H1 (cell line): ENCODE results near the gene TDRD15. TPM values are rescaled to one million over a fixed set of nuclear protein-coding genes. Genes with fewer than 3 reads are reported as not detected.

Source experiments
- CTCF ChIA-PET: fragments of 300-600 bp; sonication (Branson Sonifier 250); formaldehyde crosslinking; loops from one replicate; lab custom pipeline; 2021; ENCODE audit not compliant: partially characterized antibody; lab: Charles Lee
- POLR2A ChIA-PET: fragments of 300-600 bp; sonication (Branson Sonifier 250); formaldehyde crosslinking; loops from one replicate; lab custom pipeline; 2021; ENCODE audit warnings: inconsistent platforms; ENCODE audit not compliant: partially characterized antibody; lab: Charles Lee
- DNase-seq, 2 experiments: peaks; one replicate each; pipeline versions ENCODE4 v3.0.0 to v3.0.0-alpha.2; 2010 to 2022; ENCODE audit warnings: low spot score in 2 of 2, low read depth in 1 of 2, mixed read lengths in 1 of 2
- FAIRE-seq: peaks from 2 replicates; lab custom pipeline; 2011; peaks lifted over from hg19 to GRCh38; lab: Jason Lieb, UNC
- H2AFZ ChIP-seq: 2 replicates; pipeline ENCODE4 v1.8.1; 2012; ENCODE audit warnings: low read length, inconsistent platforms
- H2AK5ac ChIP-seq: 2 replicates; pipeline ENCODE4 v1.6.1; 2013; ENCODE audit warnings: low read depth, low read length
- H2BK120ac ChIP-seq: replicated peaks from 2 replicates; pipeline ENCODE3; 2013; ENCODE audit warnings: low read depth, low read length, inconsistent platforms
- H2BK12ac ChIP-seq: 2 replicates; pipeline ENCODE4 v1.6.1; 2013; ENCODE audit warnings: low read depth, low read length
- H2BK15ac ChIP-seq: 2 replicates; pipeline ENCODE4 v1.6.1; 2013; ENCODE audit warnings: low read length
- H2BK20ac ChIP-seq: 2 replicates; pipeline ENCODE4 v1.6.1; 2013; ENCODE audit warnings: low read length
- H2BK5ac ChIP-seq: 2 replicates; pipeline ENCODE4 v1.6.1; 2013; ENCODE audit warnings: low read depth, low read length
- H3K14ac ChIP-seq: 2 replicates; pipeline ENCODE4 v1.6.1; 2013; ENCODE audit warnings: inconsistent platforms; ENCODE audit not compliant: insufficient read length
- H3K18ac ChIP-seq: 2 replicates; pipeline ENCODE4 v1.6.1; 2013; ENCODE audit warnings: low read length; ENCODE audit errors: extremely low read depth
- H3K23ac ChIP-seq: 2 replicates; pipeline ENCODE4 v1.6.1; 2013; ENCODE audit warnings: inconsistent platforms; ENCODE audit not compliant: insufficient read length
- H3K23me2 ChIP-seq: 2 replicates; pipeline ENCODE4 v1.6.1; 2013; ENCODE audit warnings: low read depth, low read length
- H3K27ac ChIP-seq: 2 replicates; pipeline ENCODE4 v1.6.1; 2011; ENCODE audit warnings: low read depth, low read length, inconsistent platforms
- H3K27me3 ChIP-seq, 4 experiments: replicated peaks in 1 of 4; 1 replicate in 1 of 4; 2 replicates in 3 of 4; pipeline versions ENCODE4 v1.6.1 to v1.8.1; 2011 to 2013; ENCODE audit warnings: low read length in 3 of 4, mild to moderate bottlenecking in 3 of 4, inconsistent platforms in 2 of 4, mixed read lengths in 2 of 4, moderate library complexity in 1 of 4; ENCODE audit not compliant: control insufficient read depth in 3 of 4, insufficient read depth in 3 of 4; ENCODE audit errors: extremely low read depth in 1 of 4
- H3K36me3 ChIP-seq, 4 experiments: 2 replicates each; pipeline versions ENCODE4 v1.6.1 to v1.8.1; 2011 to 2013; ENCODE audit warnings: mild to moderate bottlenecking in 4 of 4, low read length in 3 of 4, moderate library complexity in 2 of 4, control low read depth in 1 of 4, inconsistent platforms in 1 of 4; ENCODE audit not compliant: insufficient read depth in 4 of 4, control insufficient read depth in 2 of 4
- H3K4ac ChIP-seq: replicated peaks from 2 replicates; pipeline ENCODE3; 2013; ENCODE audit warnings: low read length, low read depth, mixed read lengths, inconsistent platforms; ENCODE audit not compliant: insufficient read length
- H3K4me1 ChIP-seq, 4 experiments: replicated peaks in 1 of 4; 1 replicate in 1 of 4; 2 replicates in 3 of 4; pipeline versions ENCODE4 v1.6.1 to v1.8.1; 2011 to 2013; ENCODE audit warnings: low read length in 3 of 4, inconsistent platforms in 2 of 4, mixed read lengths in 1 of 4; ENCODE audit not compliant: insufficient read depth in 4 of 4, control insufficient read depth in 3 of 4
- H3K4me2 ChIP-seq, 2 experiments: 2 replicates each; pipeline versions ENCODE4 v1.6.1 to v1.8.1; 2011 to 2013; ENCODE audit warnings: low read depth in 2 of 2, low read length in 2 of 2, control low read depth in 1 of 2, inconsistent platforms in 1 of 2, mild to moderate bottlenecking in 1 of 2; ENCODE audit not compliant: insufficient read depth in 1 of 2
- H3K4me3 ChIP-seq, 4 experiments: fragments of 200-600, 300-600 bp in 1 of 4; sonication (generic), shearing (Covaris generic), sonication (Bioruptor Twin) in 1 of 4; 2 replicates each; pipeline versions ENCODE4 v1.5.1 to v1.8.1; 2011 to 2016; ENCODE audit warnings: low read length in 4 of 4, low read depth in 3 of 4, control low read depth in 2 of 4, inconsistent platforms in 2 of 4, mild to moderate bottlenecking in 2 of 4, mixed read lengths in 1 of 4, moderate library complexity in 1 of 4; ENCODE audit not compliant: insufficient read depth in 2 of 4; ENCODE audit errors: extremely low read depth in 1 of 4
- H3K56ac ChIP-seq: replicated peaks from 2 replicates; pipeline ENCODE3; 2013; ENCODE audit warnings: low read depth, mild to moderate bottlenecking, mixed read lengths, low read length, inconsistent platforms; ENCODE audit not compliant: insufficient read length
- H3K79me1 ChIP-seq: 2 replicates; pipeline ENCODE4 v1.6.1; 2013; ENCODE audit warnings: low read depth, low read length, control low read depth
- H3K79me2 ChIP-seq, 2 experiments: 2 replicates each; pipeline versions ENCODE4 v1.6.1 to v1.8.1; 2012 to 2013; ENCODE audit warnings: low read length in 2 of 2, mild to moderate bottlenecking in 2 of 2, inconsistent platforms in 1 of 2; ENCODE audit not compliant: insufficient read depth in 2 of 2, control insufficient read depth in 1 of 2
- H3K9ac ChIP-seq, 4 experiments: replicated peaks in 1 of 4; 1 replicate in 1 of 4; 2 replicates in 3 of 4; pipeline versions ENCODE4 v1.6.1 to v1.8.1; 2011 to 2013; ENCODE audit warnings: low read depth in 3 of 4, low read length in 3 of 4, control low read depth in 2 of 4, mild to moderate bottlenecking in 2 of 4, moderate library complexity in 2 of 4, inconsistent platforms in 1 of 4; ENCODE audit errors: extremely low read depth in 1 of 4
- H3K9me3 ChIP-seq, 2 experiments: 2 replicates each; pipeline versions ENCODE4 v1.6.1 to v1.8.1; 2012 to 2013; ENCODE audit warnings: mild to moderate bottlenecking in 2 of 2, moderate library complexity in 2 of 2, control low read depth in 1 of 2, inconsistent platforms in 1 of 2, low read depth in 1 of 2, low read length in 1 of 2, mixed read lengths in 1 of 2; ENCODE audit not compliant: insufficient read depth in 2 of 2
- H4K20me1 ChIP-seq, 2 experiments: replicated peaks in 1 of 2; 2 replicates each; pipeline versions ENCODE3 to v1.8.1; 2011 to 2013; ENCODE audit warnings: inconsistent platforms in 2 of 2, low read length in 2 of 2, mild to moderate bottlenecking in 1 of 2; ENCODE audit not compliant: insufficient read depth in 2 of 2, control insufficient read depth in 1 of 2
- H4K5ac ChIP-seq: 2 replicates; pipeline ENCODE4 v1.6.1; 2013; ENCODE audit warnings: low read length, low read depth, mixed read lengths, inconsistent platforms; ENCODE audit not compliant: insufficient read length
- H4K8ac ChIP-seq: 2 replicates; pipeline ENCODE4 v1.8.0; 2013; ENCODE audit warnings: mild to moderate bottlenecking, moderate library complexity, low read length, inconsistent platforms; ENCODE audit not compliant: insufficient read depth; ENCODE audit errors: extremely low read depth
- H4K91ac ChIP-seq: replicated peaks from 2 replicates; pipeline ENCODE3; 2013; ENCODE audit warnings: low read length, mixed read lengths, inconsistent platforms; ENCODE audit not compliant: insufficient read length
- ASH2L ChIP-seq: fragments of 200-600, 300-600 bp; sonication (generic); IDR thresholded peaks from one replicate; pipeline ENCODE4 v1.7.1; 2017; ENCODE audit warnings: low read length
- BACH1 ChIP-seq: IDR thresholded peaks from 2 replicates; pipeline ENCODE4 v1.6.1; 2012; ENCODE audit warnings: low read length, improper control_type of control experiment
- GTF2F1 ChIP-seq: IDR thresholded peaks from 2 replicates; pipeline ENCODE4 v1.6.1; 2012; ENCODE audit warnings: low read depth, low read length, improper control_type of control experiment, borderline replicate concordance
- RFX5 ChIP-seq: IDR thresholded peaks from 2 replicates; pipeline ENCODE4 v1.6.1; 2011; ENCODE audit warnings: low read depth, low read length, improper control_type of control experiment, borderline replicate concordance
- WGBS, 2 experiments: shearing (Covaris generic) in 1 of 2; methylation state at CpG; one replicate each; pipeline versions ENCODE4 v1.1.6 to v1.1.7; 2013 to 2015; ENCODE audit warnings: low lambda C conversion rate in 2 of 2, mixed read lengths in 2 of 2, inconsistent platforms in 1 of 2, low coverage in 1 of 2, missing lambda C conversion rate in 1 of 2; ENCODE audit not compliant: insufficient replicate concordance in 2 of 2, insufficient coverage in 1 of 2, insufficient read length in 1 of 2; ENCODE audit errors: extremely low coverage in 1 of 2, missing lambda C conversion rate in 1 of 2; 5-methylcytosine and 5-hydroxymethylcytosine counted together
- polyA plus RNA-seq, 7 experiments: library from polyadenylated mRNA; depleted of rRNA in 3 of 7; stranded (reverse) in 5 of 7; unstranded in 2 of 7; fragments of >200 nt in 5 of 7; fragments of 200-250 nt in 2 of 7; gene quantifications; 1 replicate in 5 of 7; 2 replicates in 1 of 7; 4 replicates in 1 of 7; pipeline versions ENCODE4 v1.2.1 to v1.2.3, GENCODE V29; 2011 to 2013; ENCODE audit warnings: missing spikeins in 2 of 7, mixed read lengths in 2 of 7
- total RNA-seq: library from RNA; stranded (reverse); fragmentation: NEBNext Ultra II Directional; extraction: Animal tissue kit (Norgen Biotek cat#: 25700); gene quantifications from 2 replicates; pipeline ENCODE4 v1.2.1, GENCODE V29; 2021

Gene TDRD15
- total and polyA plus RNA-seq, 2 of the 8 experiments (the other 6 are each of a cell fraction or from before 2014, with no cell fraction given): not detected

DNA sequence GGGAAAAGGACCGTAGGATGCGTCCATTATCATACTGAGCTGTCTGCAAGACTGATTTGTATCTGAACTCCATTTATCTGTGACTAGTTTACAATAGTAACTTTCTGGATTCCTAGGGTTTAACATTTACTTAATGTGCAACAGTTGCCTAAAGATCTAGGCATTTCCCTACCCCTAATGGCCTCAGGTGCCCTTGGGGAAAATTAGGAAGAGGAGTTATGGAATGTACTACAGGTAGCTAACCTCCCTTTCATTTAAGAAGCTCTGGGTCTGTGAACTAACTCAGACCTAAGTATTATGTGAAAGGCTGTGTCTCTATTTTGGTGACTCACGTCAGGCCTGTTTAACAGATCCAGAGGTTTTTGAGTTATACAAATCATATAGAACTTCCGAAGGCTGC lies 59.5 kb downstream of the TDRD15 start:
- no peak overlapping the region for H4K8ac ChIP-seq
- 86% methylated on average over 4 of the region's 4 CpGs; no CpG with 5 or more reads in 1 of the 2 experiments for WGBS, 2 experiments
- POLR2A ChIA-PET: interaction anchor here (0.6 kb wide), 1 partner anchor 232 kb away, joined by 4 read pairs; no protein-coding TSS in a partner anchor

More for the DNA sequence above, 59.5 kb downstream of the TDRD15 start:
- H2BK15ac ChIP-seq: no peak overlapping the region
- H3K27ac ChIP-seq: no peak overlapping the region
- CTCF ChIA-PET: interaction anchor here (0.7 to 1.3 kb wide), 3 partner anchors 99 to 618 kb away, joined by 3 to 4 read pairs (median 4); no protein-coding TSS in a partner anchor
- H3K23ac ChIP-seq: no peak overlapping the region
- no peak overlapping the region for H3K4me2 ChIP-seq
- H3K18ac ChIP-seq: no peak overlapping the region
- no peak overlapping the region for H3K14ac ChIP-seq
- no peaks in the 10 kb centered on the region; a peak in 1 of 7 replicates for H3K4me1 ChIP-seq
- no peak overlapping the region for H3K56ac ChIP-seq
- H3K4me3 ChIP-seq: no peak overlapping the region
- H3K79me1 ChIP-seq: no peaks in the 10 kb centered on the region
- H4K91ac ChIP-seq: no peak overlapping the region
- no peaks in the 10 kb centered on the region for H4K20me1 ChIP-seq
- no peak overlapping the region for H2BK5ac ChIP-seq
- H4K5ac ChIP-seq: no peak overlapping the region
- no peak overlapping the region for H2AFZ ChIP-seq
- no peak overlapping the region for H2BK20ac ChIP-seq
- FAIRE-seq: no peak
- H3K9ac ChIP-seq: no peak overlapping the region
- no peaks in the 10 kb centered on the region for H3K23me2 ChIP-seq
- H2BK12ac ChIP-seq: no peak overlapping the region
- TF ChIP-seq ASH2L (no peak), RFX5 (no peak), GTF2F1 (no peak), BACH1 (no peak)
- TF ChIP-seq, all 59 proteins: peak for 0
- Histone ChIP-seq H2AK5ac (no peak overlapping the region), H3K9me3 (no peaks in the 10 kb centered on the region), H2BK120ac (peak overlapping the region; percentile 18), H3K79me2 (no peaks in the 10 kb centered on the region), H3K4ac (no peak overlapping the region), H3K27me3 (no peaks in the 10 kb centered on the region), H3K36me3 (no peaks in the 10 kb centered on the region)
- DNase-seq: no peak
